Progenitor cell of endocrine pancreas (in vitro differentiated cells): ENCODE results near the gene TNFAIP8. TPM values are rescaled to one million over a fixed set of nuclear protein-coding genes. Genes with fewer than 3 reads are reported as not detected.

ENCODE experiments used
- DNase-seq: peaks from one replicate; pipeline ENCODE4 v3.0.0; 2021; ENCODE audit warnings: low spot score; ENCODE audit not compliant: unreplicated experiment
- H3K27ac Mint-ChIP-seq: 2 replicates; pipeline ENCODE4 v1.8.0; 2021; ENCODE audit warnings: mild to moderate bottlenecking, moderate library complexity, mixed read lengths
- H3K27me3 Mint-ChIP-seq: 2 replicates; pipeline ENCODE4 v1.8.0; 2021; ENCODE audit warnings: mixed read lengths
- H3K36me3 Mint-ChIP-seq: 2 replicates; pipeline ENCODE4 v1.8.0; 2022; ENCODE audit warnings: mixed read lengths; ENCODE audit not compliant: insufficient read depth
- H3K4me1 Mint-ChIP-seq: 2 replicates; pipeline ENCODE4 v1.8.0; 2021; ENCODE audit warnings: low read depth, mixed read lengths
- H3K4me3 Mint-ChIP-seq: 2 replicates; pipeline ENCODE4 v1.8.0; 2021; ENCODE audit warnings: low read depth, mild to moderate bottlenecking, moderate library complexity, mixed read lengths
- H3K9me3 Mint-ChIP-seq: 2 replicates; pipeline ENCODE4 v1.8.0; 2021; ENCODE audit warnings: low read depth, mixed read lengths
- total RNA-seq: library from RNA; stranded (reverse); gene quantifications from 2 replicates; pipeline ENCODE4 v1.2.1, GENCODE V29; 2021
- TF ChIP-seq, protein P1 (sequence below): fragments of 200-600 bp; sonication (generic); IDR thresholded peaks from one replicate; pipeline ENCODE4 v1.5.0; 2021; ENCODE audit warnings: antibody characterized with exemption, mild to moderate bottlenecking; ENCODE audit not compliant: unreplicated experiment

TNFAIP8 gene
- total RNA-seq, 1 donor from 2014 or later, result 8.0 TPM

DNA sequence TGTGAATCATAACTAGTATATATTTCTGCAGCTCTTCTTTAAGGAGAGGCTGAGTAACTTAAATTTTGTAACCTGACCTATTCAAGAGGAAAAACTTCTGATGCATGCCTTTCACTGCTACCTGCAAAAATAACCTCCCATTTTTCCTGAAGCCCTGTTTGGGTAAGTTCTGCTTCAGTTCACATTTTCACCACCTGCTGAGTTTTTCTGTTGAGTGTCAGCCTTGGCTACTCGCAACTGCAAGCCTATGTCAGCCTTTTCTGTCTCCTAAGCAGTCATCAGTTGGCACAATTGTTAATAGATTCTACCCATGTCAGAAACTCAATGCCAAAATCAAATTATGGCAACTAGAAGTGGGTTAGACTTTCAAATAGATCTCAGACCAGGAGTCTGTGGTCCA is 8.2 kb upstream of the TNFAIP8 start:
- peaks cover 15% of the 10 kb centered on the region for H3K4me1 Mint-ChIP-seq
- H3K4me3 Mint-ChIP-seq, result no peak overlapping the region
- no peaks in the 10 kb centered on the region for H3K9me3 Mint-ChIP-seq
- no peak overlapping the region for H3K27ac Mint-ChIP-seq
- no peaks in the 10 kb centered on the region for H3K27me3 Mint-ChIP-seq
- no peaks in the 10 kb centered on the region for H3K36me3 Mint-ChIP-seq
- TF ChIP-seq, protein P1, sequence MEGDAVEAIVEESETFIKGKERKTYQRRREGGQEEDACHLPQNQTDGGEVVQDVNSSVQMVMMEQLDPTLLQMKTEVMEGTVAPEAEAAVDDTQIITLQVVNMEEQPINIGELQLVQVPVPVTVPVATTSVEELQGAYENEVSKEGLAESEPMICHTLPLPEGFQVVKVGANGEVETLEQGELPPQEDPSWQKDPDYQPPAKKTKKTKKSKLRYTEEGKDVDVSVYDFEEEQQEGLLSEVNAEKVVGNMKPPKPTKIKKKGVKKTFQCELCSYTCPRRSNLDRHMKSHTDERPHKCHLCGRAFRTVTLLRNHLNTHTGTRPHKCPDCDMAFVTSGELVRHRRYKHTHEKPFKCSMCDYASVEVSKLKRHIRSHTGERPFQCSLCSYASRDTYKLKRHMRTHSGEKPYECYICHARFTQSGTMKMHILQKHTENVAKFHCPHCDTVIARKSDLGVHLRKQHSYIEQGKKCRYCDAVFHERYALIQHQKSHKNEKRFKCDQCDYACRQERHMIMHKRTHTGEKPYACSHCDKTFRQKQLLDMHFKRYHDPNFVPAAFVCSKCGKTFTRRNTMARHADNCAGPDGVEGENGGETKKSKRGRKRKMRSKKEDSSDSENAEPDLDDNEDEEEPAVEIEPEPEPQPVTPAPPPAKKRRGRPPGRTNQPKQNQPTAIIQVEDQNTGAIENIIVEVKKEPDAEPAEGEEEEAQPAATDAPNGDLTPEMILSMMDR, result no peak
- no peak for DNase-seq

DNA sequence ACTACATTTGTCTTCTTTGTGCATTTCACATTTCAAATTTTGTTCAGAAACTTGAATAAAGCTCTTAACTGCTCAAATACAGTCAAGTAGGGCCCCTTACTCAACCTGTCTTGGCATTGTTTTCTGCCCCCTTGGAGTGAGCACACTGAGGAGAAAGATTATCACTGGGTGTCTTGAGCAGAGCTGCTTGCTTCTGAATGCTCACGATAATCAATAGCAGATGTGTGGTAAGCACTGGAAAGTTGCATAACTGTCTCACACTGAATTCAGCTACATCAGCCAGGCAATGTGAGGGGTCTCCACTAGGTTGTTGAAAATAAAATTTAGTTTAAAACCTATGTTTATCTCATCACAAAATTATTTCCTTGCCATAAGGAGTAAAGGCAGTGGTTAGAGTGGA is 7.8 kb upstream of the TNFAIP8 start:
- Mint-ChIP-seq H3K27ac (no peak overlapping the region), H3K4me1 (peaks cover 13% of the 10 kb centered on the region), H3K36me3 (no peaks in the 10 kb centered on the region), H3K27me3 (peaks cover 4% of the 10 kb centered on the region), H3K9me3 (no peaks in the 10 kb centered on the region), H3K4me3 (no peak overlapping the region)
- TF ChIP-seq, protein P1, result no peak
- no peak for DNase-seq

DNA sequence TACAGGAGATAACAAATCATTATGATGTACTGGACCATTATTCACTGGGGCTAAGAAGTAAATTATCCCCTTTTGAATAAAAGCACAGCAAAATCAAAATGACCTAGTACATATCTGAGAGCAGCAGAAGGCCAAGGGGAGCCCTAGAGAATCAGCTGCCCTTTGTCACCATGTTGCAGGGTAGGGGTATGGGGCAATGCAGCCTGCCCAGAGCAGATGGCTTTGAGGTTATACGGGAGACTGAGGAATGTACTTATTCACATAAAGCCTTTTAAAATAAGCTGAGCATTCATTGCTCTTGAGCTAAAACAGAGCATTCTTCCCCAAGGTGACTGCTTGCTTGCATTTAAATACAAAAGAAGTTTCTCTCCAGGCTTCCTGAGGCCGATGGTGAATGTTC is 2.6 kb upstream of the TNFAIP8 start:
- Mint-ChIP-seq H3K4me1 (peaks cover 28% of the 10 kb centered on the region), H3K36me3 (no peaks in the 10 kb centered on the region), H3K4me3 (no peak overlapping the region), H3K27me3 (peaks cover 37% of the 10 kb centered on the region), H3K27ac (no peak overlapping the region), H3K9me3 (no peaks in the 10 kb centered on the region)
- DNase-seq, result no peak
- TF ChIP-seq, protein P1, result no peak

DNA sequence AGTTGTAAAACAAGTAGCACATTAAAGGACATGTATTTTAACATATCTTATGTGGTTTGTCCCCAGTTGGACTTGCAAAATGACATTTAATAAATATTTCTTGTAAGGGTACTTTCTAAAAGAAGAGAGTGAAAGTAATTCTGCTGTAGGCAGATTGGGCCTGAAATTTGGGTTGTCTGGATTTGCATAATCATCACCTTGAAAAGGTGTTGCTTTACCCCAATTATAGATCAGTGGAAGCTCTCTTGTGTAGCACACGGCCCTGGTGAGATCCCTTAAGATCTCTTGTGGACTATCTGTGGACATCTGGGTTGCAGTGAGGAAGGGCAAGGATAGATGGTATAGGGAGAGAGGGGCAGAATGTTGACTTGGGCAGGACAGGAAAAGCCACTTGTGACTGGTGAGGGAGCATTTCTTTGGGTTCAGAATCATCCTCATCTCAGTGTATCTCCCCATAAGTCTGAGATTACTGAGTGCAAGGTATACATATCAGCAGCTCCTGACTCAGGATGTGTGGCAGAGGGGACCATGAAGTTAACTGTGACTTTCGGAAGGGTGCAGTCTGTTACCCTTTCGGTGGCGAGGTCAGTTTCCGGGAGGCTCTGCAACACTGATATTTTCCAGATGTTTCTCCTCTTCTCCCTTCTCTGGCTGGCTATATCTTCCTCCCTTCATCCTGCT is 2.0 kb upstream of the TNFAIP8 start:
- TF ChIP-seq, protein P1, result no peak
- DNase-seq, result no peak
- Mint-ChIP-seq H3K27ac (no peak overlapping the region), H3K9me3 (no peaks in the 10 kb centered on the region), H3K4me1 (peaks cover 24% of the 10 kb centered on the region), H3K4me3 (no peak overlapping the region), H3K27me3 (peaks cover 38% of the 10 kb centered on the region), H3K36me3 (no peaks in the 10 kb centered on the region)

DNA sequence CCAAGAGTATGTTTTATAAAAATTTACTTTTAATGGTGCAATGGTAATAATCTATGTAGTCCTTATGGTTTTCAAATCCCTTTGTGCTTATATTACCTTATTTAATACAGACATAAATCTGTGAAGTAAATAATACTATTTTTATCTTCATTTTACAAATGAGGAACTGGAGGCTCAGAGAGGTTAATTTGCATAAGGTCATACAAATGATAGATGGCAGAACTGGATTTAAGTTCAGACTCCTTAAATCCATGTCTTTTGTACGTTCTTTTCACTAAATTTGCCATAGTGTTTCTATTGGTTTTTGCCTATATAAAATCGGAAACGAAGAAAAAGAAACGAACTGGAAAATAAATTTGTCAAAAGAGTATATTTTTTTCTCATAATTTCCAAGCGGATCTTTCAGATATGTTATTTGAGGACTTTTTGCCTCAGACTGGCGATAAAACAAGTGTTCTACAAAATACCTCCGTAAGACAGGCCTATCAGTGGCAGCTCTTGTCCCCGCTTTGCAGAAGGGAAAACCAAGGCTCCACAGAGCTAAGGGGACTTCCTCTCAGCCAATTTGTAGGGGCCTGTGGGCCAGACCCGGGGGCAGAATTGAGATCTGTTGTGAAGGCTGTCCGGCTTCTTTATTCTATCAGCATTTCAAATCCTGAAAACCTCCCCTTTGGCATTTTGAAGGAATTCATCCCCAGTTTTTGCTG is 1.1 kb upstream of the TNFAIP8 start:
- no peaks in the 10 kb centered on the region for H3K9me3 Mint-ChIP-seq
- H3K27ac Mint-ChIP-seq, result no peak overlapping the region
- no peaks in the 10 kb centered on the region for H3K36me3 Mint-ChIP-seq
- H3K4me3 Mint-ChIP-seq, result no peak overlapping the region
- H3K27me3 Mint-ChIP-seq, result peaks cover 42% of the 10 kb centered on the region
- TF ChIP-seq, protein P1, result no peak
- H3K4me1 Mint-ChIP-seq, result peaks cover 18% of the 10 kb centered on the region
- no peak for DNase-seq
